Head of caudate nucleus (tissue), 42 donors: ENCODE results near the gene RHBDF2.

Source experiments
- DNase-seq, 42 donors: peaks; one replicate each; pipeline versions ENCODE4 v3.0.0 to v3.0.0-alpha.2; 2020 to 2021; ENCODE audit warnings: mixed read lengths in 7 of 42
- intact Hi-C: fragments of 100-400 bp; cut with DNase I; formaldehyde crosslinking; loops from one replicate; pipeline ENCODE4 v1.15.0; 2022

RHBDF2 gene

DNA sequence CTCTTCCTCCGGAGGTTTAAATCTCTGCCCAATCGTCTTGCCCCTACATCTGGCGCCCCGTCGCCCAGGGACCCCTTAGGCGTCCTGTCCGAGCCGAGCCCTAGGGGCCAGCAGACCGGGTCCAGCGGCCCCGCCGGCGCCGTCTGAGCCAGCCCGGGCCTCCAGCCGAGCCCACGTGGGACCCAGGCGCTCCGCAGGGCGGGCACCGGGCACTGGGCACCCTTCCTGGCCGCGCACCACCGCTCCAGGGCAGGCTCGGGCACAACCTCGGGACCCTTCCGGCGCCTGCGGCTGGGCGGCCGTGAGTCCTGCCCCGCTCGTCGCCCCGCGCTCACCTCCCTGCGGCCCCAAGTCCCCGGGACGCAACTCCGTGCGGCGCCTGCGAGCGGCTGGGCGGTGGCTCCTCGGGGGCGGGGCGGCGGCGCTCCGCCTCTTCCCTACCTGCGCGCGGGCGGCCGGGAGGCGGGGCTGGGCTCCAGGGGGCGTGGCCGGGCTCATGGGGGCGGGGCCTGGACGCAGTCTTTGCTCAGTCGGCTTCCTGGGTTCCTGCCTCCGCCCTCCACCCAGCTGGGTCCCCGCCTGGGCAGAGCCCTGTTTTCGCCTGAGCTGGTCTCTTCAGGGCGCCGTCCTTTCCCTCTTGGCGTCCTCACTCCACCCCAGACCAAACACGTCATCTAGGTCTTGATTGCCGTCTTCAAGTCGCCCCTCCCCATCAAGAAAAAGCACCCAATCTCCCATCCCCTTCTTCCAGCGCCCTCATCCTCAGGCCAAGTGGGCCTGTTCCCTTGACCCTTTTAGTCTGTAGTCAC is at the start of gene RHBDF2:
RHBDF2 (minus strand) TSS at position 406 of the 809 bp plus-strand sequence. CDS start 19,899 bp downstream, outside the sequence.
- DNase-seq: peak; percentile 68 to 90 (median 84)
- intact Hi-C loops: loop anchor here (10.0 kb wide), 1 partner anchor 96 kb away; no protein-coding TSS in a partner anchor

DNA sequence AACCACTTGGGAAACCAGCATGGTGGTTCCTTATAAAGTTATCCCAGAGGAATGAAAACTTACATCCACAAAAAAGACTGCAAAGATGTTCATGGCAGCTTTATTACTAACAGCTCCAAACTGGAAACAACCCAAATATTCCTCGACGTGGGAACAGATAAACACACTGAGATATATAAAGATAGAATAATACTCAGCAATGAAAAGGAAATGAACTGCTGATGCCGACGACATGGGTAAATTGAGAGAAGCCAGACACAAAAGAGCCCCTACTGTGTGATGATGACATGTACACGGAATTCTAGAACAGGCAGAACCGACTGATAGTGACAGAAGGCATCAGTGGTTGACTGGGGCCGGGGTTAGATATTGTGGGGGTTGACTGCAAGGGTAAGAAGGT is 48.3 kb upstream of the RHBDF2 start:
- DNase-seq: no peak
- intact Hi-C loops: no loop called here

DNA sequence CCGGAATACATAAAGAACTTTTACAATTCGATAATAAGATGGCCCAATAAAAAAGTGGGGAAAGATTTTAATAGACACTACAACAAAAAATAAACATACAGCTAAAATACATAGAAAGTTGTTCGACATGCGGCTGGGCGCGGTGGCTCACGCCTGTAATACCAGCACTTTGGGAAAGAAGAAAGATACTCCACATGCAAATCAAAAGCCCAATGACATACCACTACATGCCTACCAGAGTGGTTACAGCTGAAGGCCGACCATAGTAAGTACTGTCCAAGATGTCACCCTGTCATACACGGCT is 47.9 kb upstream of the RHBDF2 start:
- intact Hi-C loops: no loop called here
- no peak for DNase-seq

DNA sequence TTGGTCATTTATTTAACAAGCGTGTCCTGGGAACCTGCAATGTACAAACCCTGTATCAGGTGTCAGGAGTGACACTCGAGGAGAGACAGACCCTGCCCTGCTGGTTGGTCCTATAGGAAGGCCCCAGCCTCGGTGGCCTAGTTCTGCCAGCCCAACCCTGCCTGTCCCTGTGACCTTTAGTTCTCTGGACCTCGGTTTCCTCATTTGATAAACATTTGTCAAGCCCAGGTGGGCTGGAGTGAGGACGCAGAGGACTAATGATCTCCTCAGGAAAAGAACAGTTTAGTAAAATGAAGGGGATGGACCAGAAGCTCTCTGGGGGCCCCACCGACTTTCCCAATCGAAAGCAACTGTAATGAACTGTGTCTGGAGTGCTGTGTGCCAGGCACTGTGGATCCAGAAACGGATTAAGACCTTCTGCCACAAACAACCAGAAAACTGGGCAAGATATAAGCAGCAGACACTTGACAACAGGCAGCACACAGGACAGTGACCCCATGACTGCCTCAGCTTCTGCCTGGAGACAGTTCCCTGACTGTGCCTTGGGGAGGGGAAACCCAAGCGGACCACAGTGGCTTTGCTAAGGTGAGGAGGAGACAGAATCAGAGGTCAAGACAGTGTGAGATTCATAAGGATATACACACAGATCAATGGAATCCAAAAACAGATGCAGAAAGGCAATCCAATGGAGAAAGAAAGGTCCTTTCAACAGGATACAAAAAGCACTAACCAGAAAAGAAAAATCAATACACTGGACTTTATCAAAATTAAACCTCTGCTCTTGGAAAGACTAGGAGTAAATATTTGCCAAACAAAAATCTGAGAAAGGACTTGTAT is 47.4 kb upstream of the RHBDF2 start:
- DNase-seq: peak in 1 of 42 donors; percentile 37
- intact Hi-C loops: no loop called here

DNA sequence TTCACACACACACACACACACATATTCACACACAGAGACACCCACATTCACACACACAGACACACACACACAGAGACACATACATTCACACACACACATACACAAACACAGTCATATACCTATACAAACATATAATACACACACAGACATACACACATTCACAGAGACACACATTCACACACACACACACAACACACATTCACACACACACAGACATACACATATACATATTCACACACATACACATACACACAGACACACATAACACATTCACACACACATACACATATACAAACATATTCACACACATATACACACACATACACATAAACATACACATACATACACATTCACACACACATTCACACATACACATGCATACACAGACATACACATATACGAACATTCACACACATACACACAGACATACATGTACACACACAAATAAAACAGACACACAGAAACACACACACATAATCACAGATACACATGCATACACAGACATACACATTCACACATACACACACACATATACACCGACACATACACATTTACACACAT is 46.5 kb upstream of the RHBDF2 start:
- no peak for DNase-seq
- intact Hi-C loops: no loop called here

DNA sequence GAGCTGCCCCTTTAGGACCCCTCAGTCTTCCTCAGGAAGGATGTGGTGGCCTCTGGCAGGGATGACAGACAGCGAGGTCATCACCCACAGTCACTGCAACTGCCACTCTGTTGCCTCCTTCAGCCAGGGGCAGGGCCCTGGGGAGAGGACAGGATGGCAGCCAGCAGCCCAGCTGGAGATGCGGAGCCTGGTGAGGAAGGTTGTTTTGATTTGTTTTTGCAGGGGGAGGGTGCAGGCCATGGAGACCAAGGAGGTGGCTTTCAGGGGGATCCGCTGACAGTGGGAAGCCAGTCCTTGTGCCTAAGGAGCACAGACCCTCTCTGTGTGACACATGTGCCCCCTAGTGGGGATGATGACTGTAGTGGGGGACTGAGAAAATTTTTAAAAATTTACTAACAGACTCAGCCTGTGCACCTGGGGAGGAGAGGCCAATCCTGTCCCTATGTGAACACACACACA is 46.0 kb upstream of the RHBDF2 start:
- intact Hi-C loops: no loop called here
- DNase-seq: peak; percentile 50 to 93 (median 80)

DNA sequence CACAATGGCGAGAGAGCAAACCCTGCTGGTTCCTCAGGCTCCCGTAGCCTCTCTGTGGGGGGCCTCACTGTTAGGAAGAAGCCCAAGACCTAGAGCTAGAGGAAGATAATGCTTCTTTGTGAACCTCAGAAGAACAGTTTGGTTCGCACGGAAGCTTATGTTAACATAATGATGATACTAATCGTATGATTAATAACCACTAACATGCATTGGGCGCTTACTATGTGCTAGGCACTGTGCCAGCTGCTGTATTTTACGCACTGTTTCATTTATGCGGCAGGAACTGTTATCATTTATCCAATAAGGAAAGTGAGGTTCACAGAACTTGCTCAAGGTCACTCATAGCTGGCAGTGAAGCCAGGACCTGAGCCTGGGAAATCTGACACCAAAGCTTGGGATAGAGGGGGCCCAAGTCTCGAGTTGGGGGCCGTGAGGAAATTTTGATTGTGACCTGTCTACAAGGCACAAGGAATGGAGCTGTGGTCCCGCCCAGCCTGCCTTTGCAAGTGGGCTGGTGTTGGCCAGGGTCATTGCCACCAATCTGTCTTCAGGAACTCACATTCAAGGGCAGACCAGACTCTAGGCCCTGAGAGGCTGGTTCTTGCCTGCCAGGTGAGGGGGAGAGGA is 45.4 kb upstream of the RHBDF2 start:
- intact Hi-C loops: loop anchor here (1.0 kb wide), 1 partner anchor 23 kb away; no protein-coding TSS in a partner anchor
- DNase-seq: no peak

DNA sequence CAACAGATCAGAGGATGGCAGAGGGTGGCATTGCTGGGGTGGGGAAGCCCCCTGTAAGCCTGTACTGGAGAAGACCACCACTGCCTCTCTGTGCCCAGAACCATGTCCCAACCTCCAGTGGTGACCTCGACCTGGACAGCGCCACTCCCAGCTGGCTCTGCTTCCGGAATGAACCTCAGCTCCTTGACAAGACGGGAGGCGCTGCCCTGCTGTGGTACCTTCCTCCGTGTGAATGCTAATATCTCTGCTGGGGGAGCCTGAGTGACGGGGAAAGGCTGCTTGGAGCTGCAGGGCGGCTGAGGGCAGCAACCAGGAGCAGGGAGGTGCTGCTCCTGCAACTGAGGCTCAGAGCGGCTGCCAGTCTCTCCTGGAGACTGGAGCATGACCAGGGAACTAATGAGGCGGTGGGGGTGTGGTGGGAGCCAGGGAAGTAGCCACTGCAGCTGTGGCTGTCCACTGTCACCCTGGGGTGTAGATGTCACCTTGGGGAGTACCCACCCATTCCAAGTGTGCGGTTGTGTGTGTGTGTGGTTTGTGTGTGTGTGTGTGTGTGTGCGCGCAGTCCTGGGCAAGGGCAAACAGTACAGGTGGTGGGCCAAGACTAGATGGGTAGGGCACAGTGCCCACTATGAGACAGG is 44.8 kb upstream of the RHBDF2 start:
- DNase-seq: peak in 14 of 42 donors; percentile 38 to 73 (median 61)
- intact Hi-C loops: loop anchor here (1.0 kb wide), 1 partner anchor 23 kb away; no protein-coding TSS in a partner anchor

DNA sequence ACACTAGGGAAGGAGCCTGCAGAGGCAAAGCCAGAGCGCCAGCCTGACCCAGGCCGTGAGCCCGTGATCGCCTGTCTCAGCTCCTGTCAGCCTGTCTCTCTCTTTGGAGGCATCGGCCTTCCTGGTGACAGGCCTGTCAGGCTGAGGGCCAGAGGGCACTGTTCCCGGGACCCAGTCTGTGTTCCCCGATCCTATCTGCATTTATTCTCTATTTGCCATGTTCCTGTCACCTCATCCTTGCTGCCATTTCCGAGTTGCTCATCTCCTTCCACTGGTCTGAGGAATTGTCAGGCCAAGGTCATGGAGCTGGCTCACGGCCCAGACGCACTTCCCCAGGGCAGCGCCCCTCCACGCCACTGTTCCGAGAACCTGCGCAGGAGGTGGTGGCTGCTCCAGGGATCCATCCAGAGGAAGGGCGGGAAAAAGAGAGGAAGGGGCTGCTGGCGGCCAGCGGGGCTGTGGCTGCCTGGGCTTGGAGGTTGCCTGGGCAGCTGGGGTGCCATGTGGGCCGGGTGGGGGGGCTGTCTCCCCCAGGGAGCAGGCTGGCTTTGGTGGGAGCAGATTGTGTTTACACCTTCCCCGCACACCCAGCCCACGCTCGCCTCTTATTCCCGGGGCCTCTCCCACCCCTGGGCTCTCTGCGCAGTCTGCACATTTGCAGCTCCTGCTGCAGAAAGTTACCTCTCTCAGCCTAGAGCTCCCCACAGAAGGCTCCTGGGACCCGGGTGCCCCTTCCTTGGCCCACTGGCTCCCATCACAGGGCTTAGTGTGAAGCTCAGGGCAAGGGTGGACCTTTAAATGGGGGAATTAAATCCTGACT is 43.5 kb upstream of the RHBDF2 start:
- DNase-seq: peak in 18 of 42 donors; percentile 41 to 73 (median 60)
- intact Hi-C loops: no loop called here

DNA sequence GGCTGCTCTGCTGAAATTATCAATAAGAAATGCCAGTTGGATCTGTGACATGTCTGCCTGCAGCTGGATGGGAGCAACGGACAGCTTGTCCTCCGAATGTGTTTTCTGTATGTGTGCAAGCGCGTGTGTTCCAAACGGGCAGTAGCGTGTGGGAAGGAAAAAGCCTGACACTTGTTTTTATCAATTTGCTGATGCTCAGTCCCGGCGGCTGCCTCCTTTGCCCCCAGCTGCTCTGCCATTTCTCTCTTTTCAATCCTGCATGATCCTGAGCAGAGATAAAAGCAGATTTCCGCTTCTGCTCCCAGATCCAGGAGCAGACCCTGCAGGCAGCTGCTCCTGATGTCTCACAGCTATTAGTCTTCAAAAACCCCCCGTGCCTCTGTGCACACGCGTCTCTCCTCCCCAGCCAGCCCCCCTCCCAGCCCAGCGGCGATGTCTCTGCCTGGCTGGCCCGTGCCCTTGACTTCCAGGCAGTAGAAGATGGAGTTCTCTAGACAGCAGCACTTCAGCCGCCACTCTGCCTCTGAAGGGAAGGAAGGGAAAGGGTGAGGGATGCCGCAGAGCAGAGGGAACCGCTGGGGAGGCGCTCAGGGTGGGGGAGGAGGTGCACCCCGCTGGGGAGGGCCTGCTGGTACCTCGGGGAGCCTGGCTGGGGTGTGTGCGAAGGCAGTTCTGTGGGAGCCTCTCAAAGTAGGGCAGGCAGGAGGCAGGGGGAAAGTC is 42.8 kb upstream of the RHBDF2 start:
- DNase-seq: peak in 41 of 42 donors; percentile 46 to 89 (median 76)
- intact Hi-C loops: no loop called here

DNA sequence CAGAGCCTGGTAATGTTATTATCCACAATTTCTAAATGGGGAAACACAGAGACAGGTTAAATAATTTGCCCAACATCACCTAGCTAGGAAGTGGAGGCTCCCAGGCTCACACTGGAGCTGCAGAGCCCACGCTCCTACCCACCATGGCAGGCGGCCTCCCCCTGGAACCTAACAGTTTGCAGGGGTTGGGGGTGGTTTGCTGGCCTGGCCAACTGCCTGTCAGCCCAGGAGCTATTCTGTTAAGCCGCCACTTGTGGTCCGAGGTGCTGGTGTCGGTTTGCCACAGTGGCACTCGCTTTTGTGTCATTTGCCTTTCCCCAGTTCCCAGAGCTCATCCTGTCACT is 42.2 kb upstream of the RHBDF2 start:
- peak in 5 of 42 donors; percentile 28 to 62 (median 49) for DNase-seq
- intact Hi-C loops: no loop called here

DNA sequence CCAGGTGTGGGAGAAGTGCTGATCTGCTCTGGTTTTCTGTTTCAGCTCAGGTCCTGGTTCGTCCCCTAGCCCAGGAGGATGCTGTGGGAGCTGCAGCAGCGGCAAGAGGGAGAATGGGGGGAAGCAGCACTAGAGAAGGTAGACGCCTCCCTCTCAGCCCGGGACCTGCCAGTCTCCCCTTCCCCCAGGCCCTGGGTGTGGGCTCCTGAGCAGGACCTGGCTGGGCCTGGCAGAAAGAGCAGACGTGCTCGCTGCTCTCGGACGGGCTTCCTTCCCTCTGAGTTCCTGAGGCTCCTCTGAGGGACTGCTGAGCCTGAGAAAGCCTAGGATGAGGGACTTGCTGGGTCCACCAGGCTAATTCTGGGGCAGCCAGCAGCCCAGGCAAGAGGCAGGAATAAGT is 41.8 kb upstream of the RHBDF2 start:
- no peak for DNase-seq
- intact Hi-C loops: no loop called here

DNA sequence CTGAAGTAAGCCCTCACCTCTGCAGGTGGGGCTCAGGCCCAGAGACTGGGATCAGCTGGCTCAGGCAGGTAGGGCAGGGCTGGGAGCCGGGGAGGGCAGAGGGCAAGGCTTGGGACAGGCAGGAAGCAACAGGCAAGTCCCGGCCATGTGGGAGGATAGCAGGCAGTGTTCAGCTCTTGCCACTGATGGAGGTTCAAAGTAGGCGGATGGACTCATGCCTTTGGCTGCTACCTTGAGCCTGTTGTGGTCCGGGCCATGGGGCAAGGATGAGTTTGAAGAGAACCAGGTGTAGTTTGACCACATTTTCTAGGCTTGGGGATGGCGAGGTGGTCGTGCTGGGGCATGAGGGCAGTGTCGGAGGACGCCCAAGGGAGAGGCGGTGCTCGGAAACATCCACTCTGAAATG is 41.3 kb upstream of the RHBDF2 start:
- intact Hi-C loops: no loop called here
- no peak for DNase-seq

DNA sequence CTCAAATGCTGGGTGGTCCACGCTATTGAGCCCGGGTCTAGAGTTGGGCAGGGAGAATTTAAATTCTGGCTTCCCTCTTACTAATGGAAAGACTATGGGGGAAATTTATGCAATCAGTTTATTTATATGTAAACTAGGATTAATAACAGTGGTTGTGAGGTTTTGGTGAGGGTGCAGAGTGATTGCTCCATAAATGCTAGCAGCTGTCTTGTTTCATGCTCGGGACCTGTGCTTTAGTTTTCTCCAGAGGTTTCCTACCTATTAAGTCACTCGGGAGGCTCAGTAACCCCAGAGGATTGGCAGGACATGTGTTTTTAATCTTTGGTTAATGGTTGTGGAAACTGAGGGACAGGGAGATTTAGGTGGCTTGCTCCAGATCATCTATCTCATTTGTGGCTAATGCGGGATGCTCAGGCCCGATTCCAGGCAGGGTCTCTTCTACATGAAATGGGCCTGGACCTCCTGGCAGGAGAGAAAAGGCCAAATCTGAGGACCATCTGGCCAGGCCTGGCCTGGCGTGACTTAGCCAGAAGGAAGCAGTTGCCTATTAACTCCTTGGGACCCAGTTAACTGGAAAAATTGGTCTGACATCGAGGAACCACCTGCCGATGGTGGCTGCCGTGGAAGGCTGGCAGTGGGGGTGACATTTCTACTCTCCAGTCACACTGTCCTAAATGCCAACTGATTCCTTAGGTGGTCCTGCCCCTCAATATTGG is 40.7 kb upstream of the RHBDF2 start:
- intact Hi-C loops: no loop called here
- no peak for DNase-seq

DNA sequence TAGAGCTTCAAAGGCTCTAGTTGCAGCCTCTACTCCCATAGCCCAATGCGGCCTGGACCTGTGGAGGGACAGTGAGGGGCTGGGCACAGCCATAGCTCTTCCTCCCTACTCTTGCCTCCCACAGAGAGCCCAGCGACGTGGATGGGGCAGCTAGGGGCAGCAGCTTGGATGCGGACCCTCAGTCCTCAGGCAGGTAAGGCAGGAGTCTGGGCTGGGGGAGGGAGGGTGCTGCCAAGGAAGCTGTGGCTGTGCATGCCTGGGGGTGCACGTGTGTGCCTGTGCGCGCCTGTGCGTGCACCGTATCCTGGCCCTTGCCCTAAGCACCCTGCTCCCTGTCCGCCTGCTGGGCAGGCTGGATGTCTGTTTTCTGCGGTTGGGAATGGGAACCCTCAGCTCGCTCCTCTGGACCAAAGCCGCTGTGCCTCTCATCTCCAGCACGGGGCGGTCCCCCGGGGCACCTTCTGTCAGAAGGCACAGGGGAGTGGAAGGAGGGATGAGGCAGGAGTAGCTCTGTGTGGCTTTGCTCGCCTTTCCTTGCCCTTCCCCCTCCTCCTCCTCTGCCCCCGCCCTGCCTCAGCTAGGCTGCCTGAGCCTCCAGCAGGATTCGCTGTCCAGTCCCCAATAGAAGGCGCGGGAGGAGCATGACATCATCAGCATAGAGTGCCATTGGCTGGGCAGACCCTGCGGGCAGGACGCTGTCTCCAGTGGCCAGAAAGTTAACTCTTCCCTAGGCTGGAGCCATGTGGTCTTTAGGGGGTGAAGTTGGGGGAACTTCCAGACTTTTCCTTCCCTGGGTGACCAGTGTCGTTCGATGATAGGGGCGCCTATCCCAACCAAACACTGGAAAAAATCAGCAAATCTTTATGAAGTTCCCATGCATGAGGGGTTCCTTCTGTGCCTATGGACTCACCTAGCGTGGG is 39.4 kb upstream of the RHBDF2 start:
- DNase-seq: peak; percentile 85 to 98 (median 96)
- intact Hi-C loops: no loop called here
